ENCODE data around the gene SARDH. TPM values are rescaled to one million over a fixed set of nuclear protein-coding genes. Genes with fewer than 3 reads are reported as not detected.

Gene SARDH
- total and polyA plus RNA-seq, 2 donors (not counting 1 experiment from before 2014, with no cell fraction given) = 2.5 to 4.8 TPM

DNA sequence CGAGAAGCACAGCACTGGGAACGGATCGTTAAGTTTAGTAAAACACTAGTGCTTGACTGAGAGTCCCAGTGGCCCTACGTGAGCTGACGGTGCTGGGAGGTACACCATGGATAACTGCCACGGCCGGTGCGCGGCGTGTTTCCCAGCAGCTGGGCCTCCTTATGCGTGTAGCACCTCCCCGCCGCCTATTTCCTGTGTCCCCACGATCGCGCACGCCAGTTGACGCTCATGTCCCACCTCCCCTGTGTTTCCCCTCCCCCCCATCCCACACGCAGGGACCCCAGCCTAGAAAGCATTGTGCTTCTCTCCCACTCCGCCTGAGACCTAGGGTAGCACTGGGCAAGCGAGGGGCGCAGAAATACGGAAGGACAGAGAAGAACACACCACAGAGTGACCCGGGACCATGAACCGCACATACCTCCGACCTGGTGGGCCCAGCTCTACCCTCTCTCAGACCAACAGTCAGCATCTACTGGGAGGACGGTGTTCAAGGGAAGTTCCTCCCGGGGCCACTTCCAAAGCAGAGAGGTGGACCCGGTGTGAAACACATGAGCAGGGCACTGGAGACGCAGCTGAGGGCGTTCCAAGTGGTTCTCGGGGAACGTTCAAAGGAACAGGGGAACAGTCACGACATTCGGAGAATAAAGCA, 56.4 kb downstream of the SARDH start:
- Histone ChIP-seq H3K9ac (ENCODE audit: insufficient read depth, low read length) (no peak overlapping the region), H3K27me3 (ENCODE audit: control insufficient read depth, insufficient read depth, low read length) (no peaks in the 10 kb centered on the region), H3K4me3 (replicated peaks in 1 of 4; ENCODE audit: control extremely low read depth in 1 of 4, insufficient read depth in 1 of 4, low read depth in 3 of 4, low read length in 4 of 4) (no peak overlapping the region), H3K36me3 (ENCODE audit: control insufficient read depth, insufficient read depth, low read length) (no peaks in the 10 kb centered on the region), H3K9me3 (ENCODE audit: control insufficient read depth, insufficient read depth, low read depth, low read length) (no peaks in the 10 kb centered on the region), H3K4me1 (ENCODE audit: control insufficient read depth, extremely low read depth, insufficient read depth, low read length) (peaks cover 6% of the 10 kb centered on the region), H3K79me2 (ENCODE audit: control insufficient read depth, insufficient read depth, low read length) (no peaks in the 10 kb centered on the region), H3K27ac (ENCODE audit: insufficient read depth, low read length) (no peak overlapping the region), H4K20me1 (ENCODE audit: control insufficient read depth, extremely low read depth, insufficient read depth, low read length) (no peaks in the 10 kb centered on the region), H3K4me2 (ENCODE audit: extremely low read depth, insufficient read depth, low read length) (no peak overlapping the region), H2AFZ (ENCODE audit: low read length) (no peak overlapping the region)
- DNase-seq (ENCODE audit: low read depth in 2 of 2) = no peak
- TF ChIP-seq EZH2 (IDR thresholded peaks at IDR 0.05; ENCODE audit: low read length, missing control alignments) = no peak
- TF ChIP-seq, protein P1, sequence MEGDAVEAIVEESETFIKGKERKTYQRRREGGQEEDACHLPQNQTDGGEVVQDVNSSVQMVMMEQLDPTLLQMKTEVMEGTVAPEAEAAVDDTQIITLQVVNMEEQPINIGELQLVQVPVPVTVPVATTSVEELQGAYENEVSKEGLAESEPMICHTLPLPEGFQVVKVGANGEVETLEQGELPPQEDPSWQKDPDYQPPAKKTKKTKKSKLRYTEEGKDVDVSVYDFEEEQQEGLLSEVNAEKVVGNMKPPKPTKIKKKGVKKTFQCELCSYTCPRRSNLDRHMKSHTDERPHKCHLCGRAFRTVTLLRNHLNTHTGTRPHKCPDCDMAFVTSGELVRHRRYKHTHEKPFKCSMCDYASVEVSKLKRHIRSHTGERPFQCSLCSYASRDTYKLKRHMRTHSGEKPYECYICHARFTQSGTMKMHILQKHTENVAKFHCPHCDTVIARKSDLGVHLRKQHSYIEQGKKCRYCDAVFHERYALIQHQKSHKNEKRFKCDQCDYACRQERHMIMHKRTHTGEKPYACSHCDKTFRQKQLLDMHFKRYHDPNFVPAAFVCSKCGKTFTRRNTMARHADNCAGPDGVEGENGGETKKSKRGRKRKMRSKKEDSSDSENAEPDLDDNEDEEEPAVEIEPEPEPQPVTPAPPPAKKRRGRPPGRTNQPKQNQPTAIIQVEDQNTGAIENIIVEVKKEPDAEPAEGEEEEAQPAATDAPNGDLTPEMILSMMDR (conservative IDR thresholded peaks at IDR 0.05 in 1 of 2, IDR thresholded peaks at IDR 0.05 in 1 of 2; ENCODE audit: low read depth in 1 of 2, low read length in 2 of 2) = no peak

DNA sequence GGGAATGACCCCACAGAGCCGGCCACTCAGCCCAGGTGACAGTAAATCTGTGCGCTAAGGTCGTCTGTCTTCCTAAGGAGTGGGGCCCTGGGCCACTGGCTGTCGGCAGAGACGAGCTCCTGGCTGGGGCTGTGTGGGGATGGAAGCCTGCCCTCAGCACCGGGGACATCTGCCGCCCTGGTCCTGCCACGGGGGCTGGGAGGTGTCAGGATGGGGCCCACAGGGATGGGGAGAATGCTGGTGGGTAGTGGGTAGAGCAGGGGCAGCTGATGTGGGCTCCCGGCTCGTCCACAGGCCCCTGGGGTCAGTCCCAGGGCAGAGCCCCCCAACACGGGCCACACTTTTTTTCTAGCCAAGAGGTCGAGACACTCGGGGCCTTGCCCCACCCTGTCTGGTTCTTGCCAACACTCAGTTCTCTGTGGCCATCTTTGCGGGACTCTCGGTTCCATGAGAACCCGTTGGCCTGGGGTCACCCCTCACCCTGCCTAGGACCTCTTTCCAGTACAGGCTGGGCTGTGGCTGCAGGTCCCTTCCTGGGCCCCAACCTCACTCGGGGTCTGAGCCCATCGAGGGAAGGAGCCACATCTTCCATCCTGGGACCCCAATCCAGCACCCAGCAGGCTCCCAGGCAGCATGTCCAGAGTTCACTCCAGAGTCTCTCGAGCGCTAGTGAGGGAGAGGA, 57.0 kb downstream of the SARDH start:
- H3K9me3 ChIP-seq (ENCODE audit: control insufficient read depth, insufficient read depth, low read depth, low read length) = no peaks in the 10 kb centered on the region
- no peak for DNase-seq (ENCODE audit: low read depth in 2 of 2)
- no peak overlapping the region for H3K4me3 ChIP-seq (replicated peaks in 1 of 4; ENCODE audit: control extremely low read depth in 1 of 4, insufficient read depth in 1 of 4, low read depth in 3 of 4, low read length in 4 of 4)
- H3K79me2 ChIP-seq (ENCODE audit: control insufficient read depth, insufficient read depth, low read length) = no peaks in the 10 kb centered on the region
- peaks cover 6% of the 10 kb centered on the region for H3K4me1 ChIP-seq (ENCODE audit: control insufficient read depth, extremely low read depth, insufficient read depth, low read length)
- no peak overlapping the region for H3K9ac ChIP-seq (ENCODE audit: insufficient read depth, low read length)
- no peaks in the 10 kb centered on the region for H4K20me1 ChIP-seq (ENCODE audit: control insufficient read depth, extremely low read depth, insufficient read depth, low read length)
- no peaks in the 10 kb centered on the region for H3K36me3 ChIP-seq (ENCODE audit: control insufficient read depth, insufficient read depth, low read length)
- no peak overlapping the region for H3K27ac ChIP-seq (ENCODE audit: insufficient read depth, low read length)
- TF ChIP-seq EZH2 (IDR thresholded peaks at IDR 0.05; ENCODE audit: low read length, missing control alignments) = no peak
- TF ChIP-seq, protein P1 (conservative IDR thresholded peaks at IDR 0.05 in 1 of 2, IDR thresholded peaks at IDR 0.05 in 1 of 2; ENCODE audit: low read depth in 1 of 2, low read length in 2 of 2) = no peak
- no peaks in the 10 kb centered on the region for H3K27me3 ChIP-seq (ENCODE audit: control insufficient read depth, insufficient read depth, low read length)
- H2AFZ ChIP-seq (ENCODE audit: low read length) = no peak overlapping the region
- H3K4me2 ChIP-seq (ENCODE audit: extremely low read depth, insufficient read depth, low read length) = no peak overlapping the region

DNA sequence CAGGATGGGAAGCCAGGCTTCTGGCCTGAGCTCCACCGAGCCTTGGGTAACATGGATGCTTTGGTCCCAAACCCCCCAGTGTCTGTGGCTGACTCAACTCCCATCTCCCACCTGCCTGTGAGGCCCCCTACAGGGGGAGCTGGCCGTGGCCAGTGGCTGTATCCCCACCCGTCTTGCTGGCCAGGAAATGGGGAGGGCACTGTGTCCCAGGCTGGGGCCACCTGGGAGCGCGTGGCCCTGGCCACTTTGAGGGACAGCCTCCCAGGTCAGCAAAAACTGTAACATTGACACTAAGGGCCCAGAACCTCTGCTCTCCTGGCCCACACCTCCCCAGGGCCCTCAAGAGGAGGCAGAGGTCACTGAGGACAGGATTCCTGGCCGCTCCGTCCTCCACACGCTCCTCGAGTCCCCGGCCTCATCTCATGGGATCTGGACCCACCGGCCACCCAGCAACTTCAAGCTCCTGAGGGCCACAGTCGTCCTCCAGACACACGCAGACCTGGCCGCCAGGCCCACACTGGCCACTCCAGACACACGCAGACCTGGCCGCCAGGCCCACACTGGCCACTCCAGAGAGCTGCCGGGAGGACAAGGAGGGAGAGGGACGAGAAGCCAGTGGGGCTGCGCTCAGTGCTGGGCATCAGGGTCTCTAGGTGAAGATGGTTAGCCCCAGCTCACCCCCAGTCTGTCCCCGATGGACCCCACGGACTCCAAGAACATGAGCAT, 57.7 kb downstream of the SARDH start:
- H3K27ac ChIP-seq (ENCODE audit: insufficient read depth, low read length) = no peak overlapping the region
- H3K36me3 ChIP-seq (ENCODE audit: control insufficient read depth, insufficient read depth, low read length) = no peaks in the 10 kb centered on the region
- TF ChIP-seq EZH2 (IDR thresholded peaks at IDR 0.05; ENCODE audit: low read length, missing control alignments) = no peak
- TF ChIP-seq, protein P1 (conservative IDR thresholded peaks at IDR 0.05 in 1 of 2, IDR thresholded peaks at IDR 0.05 in 1 of 2; ENCODE audit: low read depth in 1 of 2, low read length in 2 of 2) = no peak
- no peaks in the 10 kb centered on the region for H4K20me1 ChIP-seq (ENCODE audit: control insufficient read depth, extremely low read depth, insufficient read depth, low read length)
- no peaks in the 10 kb centered on the region for H3K9me3 ChIP-seq (ENCODE audit: control insufficient read depth, insufficient read depth, low read depth, low read length)
- H3K79me2 ChIP-seq (ENCODE audit: control insufficient read depth, insufficient read depth, low read length) = no peaks in the 10 kb centered on the region
- H3K9ac ChIP-seq (ENCODE audit: insufficient read depth, low read length) = no peak overlapping the region
- no peak for DNase-seq (ENCODE audit: low read depth in 2 of 2)
- H2AFZ ChIP-seq (ENCODE audit: low read length) = no peak overlapping the region
- H3K4me2 ChIP-seq (ENCODE audit: extremely low read depth, insufficient read depth, low read length) = no peak overlapping the region
- H3K27me3 ChIP-seq (ENCODE audit: control insufficient read depth, insufficient read depth, low read length) = no peaks in the 10 kb centered on the region
- no peak overlapping the region for H3K4me3 ChIP-seq (replicated peaks in 1 of 4; ENCODE audit: control extremely low read depth in 1 of 4, insufficient read depth in 1 of 4, low read depth in 3 of 4, low read length in 4 of 4)
- H3K4me1 ChIP-seq (ENCODE audit: control insufficient read depth, extremely low read depth, insufficient read depth, low read length) = peaks cover 6% of the 10 kb centered on the region

Measured in fibroblast of lung (primary cell).